ENCODE data around the gene ZBTB46.

DNA sequence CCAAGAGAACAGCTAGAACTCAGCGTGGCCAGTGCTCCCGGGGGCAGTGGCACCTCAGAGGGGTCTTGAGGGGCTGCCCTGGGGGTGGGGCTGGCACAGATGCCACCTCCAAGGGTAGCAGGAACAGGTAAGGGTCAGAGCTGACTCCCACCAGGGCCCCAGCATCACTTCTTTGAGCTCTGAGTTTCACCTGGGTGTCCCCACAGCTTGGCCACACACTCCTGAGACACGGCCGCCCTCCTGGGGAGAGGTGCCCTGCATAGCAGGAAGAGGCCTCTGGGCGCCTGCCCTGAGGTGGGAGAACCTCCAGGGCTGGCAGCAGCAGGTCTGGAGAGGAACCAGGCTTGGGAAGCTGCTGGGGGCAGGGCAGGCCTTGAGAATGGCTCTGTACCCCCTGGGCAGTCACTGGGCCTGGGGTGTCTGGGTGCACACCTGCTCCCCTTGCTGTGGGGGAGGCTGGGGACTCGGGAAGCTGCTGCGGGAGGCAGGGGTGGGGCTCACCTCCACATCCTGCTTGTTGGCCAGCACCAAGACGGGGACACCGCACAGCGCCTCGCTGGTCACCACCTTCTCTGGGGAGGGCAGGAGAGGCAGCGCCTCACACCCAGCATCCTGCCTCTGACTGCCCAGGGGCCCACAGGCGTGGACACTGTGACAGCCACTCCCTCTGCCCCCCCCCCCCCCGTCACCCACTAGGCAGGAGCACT lies 129.6 kb downstream of the ZBTB46 start:
- no peak for TF ChIP-seq POLR2A (IDR thresholded peaks at IDR 0.05; ENCODE audit: low read depth, low read length)
- TF ChIP-seq, protein P1, sequence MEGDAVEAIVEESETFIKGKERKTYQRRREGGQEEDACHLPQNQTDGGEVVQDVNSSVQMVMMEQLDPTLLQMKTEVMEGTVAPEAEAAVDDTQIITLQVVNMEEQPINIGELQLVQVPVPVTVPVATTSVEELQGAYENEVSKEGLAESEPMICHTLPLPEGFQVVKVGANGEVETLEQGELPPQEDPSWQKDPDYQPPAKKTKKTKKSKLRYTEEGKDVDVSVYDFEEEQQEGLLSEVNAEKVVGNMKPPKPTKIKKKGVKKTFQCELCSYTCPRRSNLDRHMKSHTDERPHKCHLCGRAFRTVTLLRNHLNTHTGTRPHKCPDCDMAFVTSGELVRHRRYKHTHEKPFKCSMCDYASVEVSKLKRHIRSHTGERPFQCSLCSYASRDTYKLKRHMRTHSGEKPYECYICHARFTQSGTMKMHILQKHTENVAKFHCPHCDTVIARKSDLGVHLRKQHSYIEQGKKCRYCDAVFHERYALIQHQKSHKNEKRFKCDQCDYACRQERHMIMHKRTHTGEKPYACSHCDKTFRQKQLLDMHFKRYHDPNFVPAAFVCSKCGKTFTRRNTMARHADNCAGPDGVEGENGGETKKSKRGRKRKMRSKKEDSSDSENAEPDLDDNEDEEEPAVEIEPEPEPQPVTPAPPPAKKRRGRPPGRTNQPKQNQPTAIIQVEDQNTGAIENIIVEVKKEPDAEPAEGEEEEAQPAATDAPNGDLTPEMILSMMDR (IDR thresholded peaks at IDR 0.05 in 2 of 3, conservative IDR thresholded peaks at IDR 0.05 in 1 of 3; ENCODE audit: control insufficient read depth in 2 of 3, extremely low read depth in 1 of 3, insufficient read depth in 1 of 3, low read depth in 3 of 3, low read length in 3 of 3): no peak
- no peak for TF ChIP-seq NR2C2 (IDR thresholded peaks at IDR 0.05; ENCODE audit: borderline replicate concordance, control insufficient read depth, insufficient read length, low read depth)

Measured in GM12878 (cell line).